Activated naive CD4-positive, alpha-beta T cell treated with anti-CD3 and anti-CD28 coated beads, Interleukin-2, amount 10 ng/mL, durations not matched to agents 7 days and 5 days (primary cell): ENCODE measurements around the gene FKBP14.
"Not testable (repeated sequence)": the region's sequence is repeated elsewhere in the genome, so short reads cannot be mapped to it uniquely, and the experiment has no call there.

ENCODE experiments used
- CTCF ChIA-PET: fragments of 350-600 bp; sonication (Branson Sonifier 250); formaldehyde crosslinking; loops from one replicate; lab custom pipeline; 2021; ENCODE audit warnings: antibody characterized with exemption; lab: Charles Lee
- DNase-seq: peaks from one replicate; pipeline ENCODE4 v3.0.0-alpha.2; 2020
- H3K27ac Mint-ChIP-seq: one replicate; pipeline ENCODE4 v1.8.0; 2021; ENCODE audit warnings: mild to moderate bottlenecking, moderate library complexity, mixed read lengths
- H3K27me3 Mint-ChIP-seq: one replicate; pipeline ENCODE4 v1.8.0; 2021; ENCODE audit warnings: mild to moderate bottlenecking, mixed read lengths
- H3K36me3 Mint-ChIP-seq: one replicate; pipeline ENCODE4 v1.8.0; 2021; ENCODE audit warnings: mixed read lengths
- H3K4me1 Mint-ChIP-seq: one replicate; pipeline ENCODE4 v1.8.0; 2021; ENCODE audit warnings: mixed read lengths
- H3K4me3 Mint-ChIP-seq: one replicate; pipeline ENCODE4 v1.8.0; 2021; ENCODE audit warnings: mild to moderate bottlenecking, moderate library complexity, mixed read lengths
- H3K9me3 Mint-ChIP-seq: one replicate; pipeline ENCODE4 v1.8.0; 2021; ENCODE audit warnings: mixed read lengths

The FKBP14 gene

GRCh38 chr7:29974286-29974685 lies 52.2 kb downstream of the FKBP14 start:
- H3K9me3 Mint-ChIP-seq = no peaks in the 10 kb centered on the region
- H3K36me3 Mint-ChIP-seq = no peaks in the 10 kb centered on the region
- no peak for DNase-seq
- CTCF ChIA-PET = interaction anchor here (1.4 kb wide), 1 partner anchor 99 kb away, joined by 3 read pairs; no protein-coding TSS in a partner anchor
- H3K27me3 Mint-ChIP-seq = peaks cover 29% of the 10 kb centered on the region
- H3K4me3 Mint-ChIP-seq = no peak overlapping the region
- H3K27ac Mint-ChIP-seq = no peak overlapping the region
- peaks cover 8% of the 10 kb centered on the region for H3K4me1 Mint-ChIP-seq

- CTCF ChIA-PET = no interaction called here
- Mint-ChIP-seq H3K4me1 (peaks cover 13% of the 10 kb centered on the region), H3K4me3 (no peak overlapping the region), H3K36me3 (no peaks in the 10 kb centered on the region), H3K27me3 (peaks cover 37% of the 10 kb centered on the region), H3K27ac (no peak overlapping the region), H3K9me3 (no peaks in the 10 kb centered on the region)
- DNase-seq = no peak
These were observed 54.2 kb downstream of the FKBP14 start for GRCh38 chr7:29972315-29972669.

GRCh38 chr7:29971566-29972314 lies 54.8 kb downstream of the FKBP14 start:
- no peak for DNase-seq
- no peaks in the 10 kb centered on the region for H3K9me3 Mint-ChIP-seq
- no peak overlapping the region for H3K27ac Mint-ChIP-seq
- CTCF ChIA-PET = no interaction called here
- H3K27me3 Mint-ChIP-seq = peaks cover 35% of the 10 kb centered on the region
- H3K4me1 Mint-ChIP-seq = peaks cover 13% of the 10 kb centered on the region
- H3K36me3 Mint-ChIP-seq = no peaks in the 10 kb centered on the region
- no peak overlapping the region for H3K4me3 Mint-ChIP-seq

- Mint-ChIP-seq H3K9me3 (no peaks in the 10 kb centered on the region), H3K4me1 (peaks cover 13% of the 10 kb centered on the region), H3K4me3 (no peak overlapping the region), H3K27ac (no peak overlapping the region), H3K36me3 (no peaks in the 10 kb centered on the region), H3K27me3 (peaks cover 35% of the 10 kb centered on the region)
- CTCF ChIA-PET = interaction anchor here (1.6 kb wide), 1 partner anchor 14 kb away, joined by 3 read pairs; no protein-coding TSS in a partner anchor
- DNase-seq = no peak
These were observed 56.3 kb downstream of the FKBP14 start for GRCh38 chr7:29970158-29970557.

- Mint-ChIP-seq H3K27ac (no peak overlapping the region), H3K4me3 (no peak overlapping the region), H3K27me3 (peaks cover 37% of the 10 kb centered on the region), H3K9me3 (no peaks in the 10 kb centered on the region), H3K4me1 (peaks cover 13% of the 10 kb centered on the region), H3K36me3 (no peaks in the 10 kb centered on the region)
- DNase-seq = no peak
- CTCF ChIA-PET = interaction anchor here (1.1 to 1.6 kb wide), 3 partner anchors 8 to 14 kb away, joined by 3 to 6 read pairs (median 4); no protein-coding TSS in a partner anchor
These were observed 56.8 kb downstream of the FKBP14 start for GRCh38 chr7:29969738-29970137.

GRCh38 chr7:29968683-29969395 lies 57.7 kb downstream of the FKBP14 start:
- DNase-seq = no peak
- Mint-ChIP-seq H3K4me3 (no peak overlapping the region), H3K4me1 (peaks cover 13% of the 10 kb centered on the region), H3K9me3 (no peaks in the 10 kb centered on the region), H3K27ac (no peak overlapping the region), H3K36me3 (no peaks in the 10 kb centered on the region), H3K27me3 (peaks cover 37% of the 10 kb centered on the region)
- CTCF ChIA-PET = interaction anchor here (1.1 to 1.6 kb wide), 3 partner anchors 8 to 13 kb away, joined by 3 to 6 read pairs (median 4); no protein-coding TSS in a partner anchor

GRCh38 chr7:29965030-29965429 lies 61.5 kb downstream of the FKBP14 start:
- no peak overlapping the region for H3K4me3 Mint-ChIP-seq
- H3K27me3 Mint-ChIP-seq = peaks cover 27% of the 10 kb centered on the region
- H3K4me1 Mint-ChIP-seq = peaks cover 11% of the 10 kb centered on the region
- no peaks in the 10 kb centered on the region for H3K9me3 Mint-ChIP-seq
- DNase-seq = no peak
- CTCF ChIA-PET = interaction anchor here (0.9 kb wide), 1 partner anchor 599 kb away, joined by 3 read pairs; no protein-coding TSS in a partner anchor
- no peaks in the 10 kb centered on the region for H3K36me3 Mint-ChIP-seq
- no peak overlapping the region for H3K27ac Mint-ChIP-seq

- no peak for DNase-seq
- CTCF ChIA-PET = no interaction called here
- Mint-ChIP-seq H3K27ac (no peak overlapping the region), H3K36me3 (no peaks in the 10 kb centered on the region), H3K4me1 (peaks cover 2% of the 10 kb centered on the region), H3K9me3 (no peaks in the 10 kb centered on the region), H3K4me3 (no peak overlapping the region), H3K27me3 (peaks cover 20% of the 10 kb centered on the region)
These were observed 64.5 kb downstream of the FKBP14 start for GRCh38 chr7:29962035-29962434.

GRCh38 chr7:29961611-29962010 lies 64.9 kb downstream of the FKBP14 start:
- H3K27ac Mint-ChIP-seq, H3K9me3 Mint-ChIP-seq, H3K4me3 Mint-ChIP-seq, DNase-seq, H3K36me3 Mint-ChIP-seq, CTCF ChIA-PET, H3K4me1 Mint-ChIP-seq: not testable (repeated sequence)
- peaks cover 20% of the 10 kb centered on the region for H3K27me3 Mint-ChIP-seq
